ENCODE data around the gene ARL6IP4. TPM values are rescaled to one million over a fixed set of nuclear protein-coding genes. Genes with fewer than 3 reads are reported as not detected.

The ARL6IP4 gene
- polyA plus RNA-seq, 3 donors, result 152 to 268 (median 167) TPM

GRCh38 chr12:122965851-122966742 is 14.4 kb upstream of the ARL6IP4 start, which contains the start of gene ABCB9:
Gene ABCB9, minus strand, starts transcription at chr12:122966463. Its CDS starts 6,228 bp downstream, at chr12:122960235.
- H3K36me3 Mint-ChIP-seq, result no peaks in the 10 kb centered on the region
- H3K9me3 Mint-ChIP-seq, result no peaks in the 10 kb centered on the region
- H3K27me3 Mint-ChIP-seq (ENCODE audit: low read depth in 3 of 3), result peaks cover 0 to 3% (median 0%) of the 10 kb centered on the region in 3 donors
- no peaks in the 10 kb centered on the region for H3K36me3 ChIP-seq (replicated peaks in 1 of 2; ENCODE audit: control insufficient read depth in 1 of 2, insufficient read depth in 2 of 2, low read length in 2 of 2)
- intact Hi-C loops (cut with micrococcal nuclease), result no loop called here
- peak within 1 kb of the TSS; percentile 32 for H3K9ac ChIP-seq (ENCODE audit: insufficient read depth, low read length, poor library complexity, severe bottlenecking)
- H3K27ac Mint-ChIP-seq, result peak within 1 kb of the TSS in 2 of 7 donors; percentile 13 to 64
- no peaks in the 10 kb centered on the region for H4K20me1 ChIP-seq (ENCODE audit: insufficient read depth, low read length)
- peaks cover 4% of the 10 kb centered on the region for H3K4me1 Mint-ChIP-seq
- H3K27ac ChIP-seq (ENCODE audit: low read depth in 1 of 2, low read length in 2 of 2), result no peak within 1 kb of the TSS
- H3K4me3 ChIP-seq (replicated peaks in 1 of 3; ENCODE audit: low read depth in 2 of 3, low read length in 3 of 3), result peak within 1 kb of the TSS; percentile 16 to 76 (median 43)
- H3K27me3 ChIP-seq (ENCODE audit: control insufficient read depth in 2 of 2, insufficient read depth in 2 of 2, low read length in 2 of 2), result no peaks in the 10 kb centered on the region
- H3K4me1 ChIP-seq (ENCODE audit: control insufficient read depth in 1 of 2, insufficient read depth in 2 of 2, low read length in 2 of 2), result peaks cover 11 to 14% of the 10 kb centered on the region in 2 donors
- under 1% methylated on average over 40 of the region's 55 CpGs for WGBS (ENCODE audit: insufficient coverage)
- peak; percentile 80 to 89 (median 86) for DNase-seq
- no peaks in the 10 kb centered on the region for H3K79me2 ChIP-seq (ENCODE audit: insufficient read depth, low read length)
- peak within 1 kb of the TSS; percentile 78 for H2AFZ ChIP-seq (ENCODE audit: insufficient read depth, low read depth, low read length, poor library complexity, severe bottlenecking)
- TF ChIP-seq CTCF (IDR thresholded peaks at IDR 0.05), result no peak
- peak within 1 kb of the TSS; percentile 85 for H3K4me2 ChIP-seq (replicated peaks; ENCODE audit: extremely low read depth, low read length, poor library complexity, severe bottlenecking)
- no peaks in the 10 kb centered on the region for H3K9me3 ChIP-seq (replicated peaks in 1 of 2; ENCODE audit: control insufficient read depth in 1 of 2, insufficient read depth in 1 of 2, low read length in 2 of 2)
- H3K4me3 Mint-ChIP-seq, result peak within 1 kb of the TSS; percentile 66 to 78

- no peak for DNase-seq
- peaks cover 0 to 3% (median 0%) of the 10 kb centered on the region in 3 donors for H3K27me3 Mint-ChIP-seq (ENCODE audit: low read depth in 3 of 3)
- 84% methylated on average over 10 of the region's 15 CpGs for WGBS (ENCODE audit: insufficient coverage)
- TF ChIP-seq CTCF (IDR thresholded peaks at IDR 0.05), result no peak
- Histone ChIP-seq H3K4me3 (replicated peaks in 1 of 3; ENCODE audit: low read depth in 2 of 3, low read length in 3 of 3) (peak overlapping the region in 1 of 3 experiments; percentile 76), H3K4me1 (ENCODE audit: control insufficient read depth in 1 of 2, insufficient read depth in 2 of 2, low read length in 2 of 2) (peaks cover 11 to 14% of the 10 kb centered on the region in 2 donors), H4K20me1 (ENCODE audit: insufficient read depth, low read length) (no peaks in the 10 kb centered on the region), H3K4me2 (replicated peaks; ENCODE audit: extremely low read depth, low read length, poor library complexity, severe bottlenecking) (peak overlapping the region; percentile 85), H3K36me3 (replicated peaks in 1 of 2; ENCODE audit: control insufficient read depth in 1 of 2, insufficient read depth in 2 of 2, low read length in 2 of 2) (no peaks in the 10 kb centered on the region), H3K27me3 (ENCODE audit: control insufficient read depth in 2 of 2, insufficient read depth in 2 of 2, low read length in 2 of 2) (no peaks in the 10 kb centered on the region), H3K9me3 (replicated peaks in 1 of 2; ENCODE audit: control insufficient read depth in 1 of 2, insufficient read depth in 1 of 2, low read length in 2 of 2) (no peaks in the 10 kb centered on the region), H2AFZ (ENCODE audit: insufficient read depth, low read depth, low read length, poor library complexity, severe bottlenecking) (no peak overlapping the region), H3K79me2 (ENCODE audit: insufficient read depth, low read length) (no peaks in the 10 kb centered on the region), H3K9ac (ENCODE audit: insufficient read depth, low read length, poor library complexity, severe bottlenecking) (no peak overlapping the region), H3K27ac (ENCODE audit: low read depth in 1 of 2, low read length in 2 of 2) (no peak overlapping the region)
- no peaks in the 10 kb centered on the region for H3K9me3 Mint-ChIP-seq
- no peak overlapping the region for H3K4me3 Mint-ChIP-seq
- H3K27ac Mint-ChIP-seq, result peak overlapping the region in 2 of 7 donors; percentile 10 to 64
- no peaks in the 10 kb centered on the region for H3K36me3 Mint-ChIP-seq
- H3K4me1 Mint-ChIP-seq, result peaks cover 4% of the 10 kb centered on the region
- intact Hi-C loops (cut with micrococcal nuclease), result no loop called here
Observed at GRCh38 chr12:122966743-122967550, 13.5 kb upstream of the ARL6IP4 start.

Measured in CD14-positive monocyte (primary cell).